Right ventricle myocardium inferior (tissue), 1 donor: ENCODE results near the gene ROBO2. TPM values are rescaled to one million over a fixed set of nuclear protein-coding genes. Genes with fewer than 3 reads are reported as not detected.
"Not testable (repeated sequence)": the region's sequence is repeated elsewhere in the genome, so short reads cannot be mapped to it uniquely, and the experiment has no call there.

Source experiments
- ATAC-seq: fragments of 200-7000 bp; cut with Tn5 transposase; one replicate; pipeline ENCODE4 v1.9.1; 2020; ENCODE audit warnings: mild to moderate bottlenecking, moderate library complexity
- DNase-seq: peaks from one replicate; pipeline ENCODE4 v3.0.0; 2021; ENCODE audit errors: missing footprints
- intact Hi-C: fragments of 100-400 bp; cut with DNase I; formaldehyde crosslinking; loops from one replicate; pipeline ENCODE4 v1.11.0; 2022
- total RNA-seq: library from RNA; stranded (reverse); fragmentation: NEBNext Ultra II Directional; extraction: Animal tissue kit (Norgen Biotek cat#: 25700); gene quantifications from one replicate; pipeline ENCODE4 v1.2.1, GENCODE V29; 2021
- donor health status: DM: no; HTN: yes; CAD: no; lungs with severe emphysema.

ROBO2 gene
- total RNA-seq, 1 donor from 2014 or later: 0.14 TPM

DNA sequence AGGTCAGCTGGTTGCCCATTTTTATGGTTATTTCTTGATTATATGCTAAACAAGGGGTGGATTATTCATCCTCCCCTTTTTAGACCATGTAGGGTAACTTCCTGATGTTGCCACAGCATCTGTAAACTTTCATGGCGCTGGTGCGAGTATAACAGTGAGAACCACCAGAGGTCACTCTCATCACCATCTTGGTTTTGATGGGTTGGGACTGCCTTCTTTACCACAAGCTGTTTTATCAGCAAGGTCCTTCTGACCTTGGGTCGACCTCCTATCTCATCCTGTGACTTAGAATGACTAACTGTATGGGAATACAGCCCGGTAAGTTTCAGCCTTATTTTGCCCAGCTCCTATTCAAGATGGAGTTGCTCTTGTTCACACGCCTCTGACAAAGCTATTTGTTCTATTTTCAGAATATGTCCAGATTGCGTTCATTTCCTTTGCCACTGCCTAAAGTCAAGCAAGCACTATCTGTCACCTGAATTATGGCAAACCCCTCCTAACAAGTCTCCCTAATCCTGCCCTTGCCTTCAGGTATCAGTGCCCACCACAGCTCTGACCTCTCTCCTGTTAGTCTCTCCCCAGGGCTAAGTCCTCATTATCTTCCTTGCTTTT, 308.5 kb downstream of the ROBO2 start:
- DNase-seq (no peak), ATAC-seq (no peak)
- intact Hi-C loops: loop anchor here (10.0 kb wide), 1 partner anchor 856 kb away; no protein-coding TSS in a partner anchor

- DNase-seq (no peak), ATAC-seq (no peak)
- intact Hi-C loops: no loop called here
These were observed 315.1 kb downstream of the ROBO2 start for GRCh38 chr3:77354958-77355357.

- intact Hi-C loops: no loop called here
- no peak for DNase-seq
- ATAC-seq: no peak
These were observed 323.0 kb downstream of the ROBO2 start for GRCh38 chr3:77362936-77363335.

- intact Hi-C loops: no loop called here
- ATAC-seq: no peak
- DNase-seq: no peak
These were observed 325.3 kb downstream of the ROBO2 start for GRCh38 chr3:77365152-77365551.

DNA sequence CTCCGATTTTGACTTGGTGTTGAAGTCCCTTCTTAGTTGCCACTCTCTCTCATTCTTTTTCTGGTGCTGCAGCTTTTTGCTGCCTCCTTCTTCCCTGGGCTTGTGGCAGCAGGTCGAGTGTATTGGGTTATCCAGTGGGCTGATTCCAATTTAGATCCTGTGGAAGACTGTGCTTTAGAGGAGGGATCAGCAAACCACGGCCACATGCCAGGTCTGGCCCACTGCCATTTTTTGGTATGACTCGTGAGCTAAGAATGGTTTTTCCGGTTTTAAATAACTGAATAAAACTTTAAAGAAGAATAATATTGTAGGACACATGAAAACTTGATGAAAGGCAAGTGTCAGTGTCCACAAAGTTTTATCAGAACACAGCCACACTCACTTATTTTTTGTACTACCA, 330.5 kb downstream of the ROBO2 start:
- DNase-seq: no peak
- no peak for ATAC-seq
- intact Hi-C loops: no loop called here

- intact Hi-C loops: no loop called here
- ATAC-seq: no peak
- DNase-seq: no peak
These were observed 332.1 kb downstream of the ROBO2 start for GRCh38 chr3:77372018-77372417.

DNA sequence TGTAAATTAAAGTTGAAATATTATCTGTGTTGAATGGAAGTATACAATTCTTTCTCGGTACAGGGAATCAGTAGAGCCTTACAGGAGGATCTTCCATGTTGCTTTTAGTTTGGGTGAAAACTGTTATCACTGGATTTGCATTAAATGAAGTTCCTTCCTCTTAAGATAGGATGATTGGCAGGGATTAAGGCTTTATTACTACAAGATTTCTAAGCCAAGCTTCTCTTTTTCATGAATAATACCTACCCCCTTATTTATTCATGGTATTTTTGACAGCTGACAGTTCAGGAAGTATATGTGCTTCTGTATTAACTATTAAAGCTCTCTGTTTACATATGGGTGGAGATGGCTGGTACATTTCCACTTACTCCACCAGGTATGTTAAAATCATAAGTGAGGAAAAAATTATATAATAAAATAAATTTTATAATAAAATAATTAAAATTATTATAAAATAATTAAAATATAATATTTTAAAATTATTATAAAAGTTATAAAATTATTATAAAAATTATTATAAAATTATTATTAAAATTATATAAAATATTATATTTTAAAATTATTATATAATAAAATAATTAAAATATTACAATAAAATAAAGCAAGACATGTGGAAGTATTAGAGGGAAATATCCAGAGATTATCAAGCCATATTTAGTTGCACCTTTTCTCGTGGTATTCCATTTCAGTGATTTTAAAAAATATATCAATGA, 332.9 kb downstream of the ROBO2 start:
- intact Hi-C loops: no loop called here
- ATAC-seq (no peak), DNase-seq (no peak)

DNA sequence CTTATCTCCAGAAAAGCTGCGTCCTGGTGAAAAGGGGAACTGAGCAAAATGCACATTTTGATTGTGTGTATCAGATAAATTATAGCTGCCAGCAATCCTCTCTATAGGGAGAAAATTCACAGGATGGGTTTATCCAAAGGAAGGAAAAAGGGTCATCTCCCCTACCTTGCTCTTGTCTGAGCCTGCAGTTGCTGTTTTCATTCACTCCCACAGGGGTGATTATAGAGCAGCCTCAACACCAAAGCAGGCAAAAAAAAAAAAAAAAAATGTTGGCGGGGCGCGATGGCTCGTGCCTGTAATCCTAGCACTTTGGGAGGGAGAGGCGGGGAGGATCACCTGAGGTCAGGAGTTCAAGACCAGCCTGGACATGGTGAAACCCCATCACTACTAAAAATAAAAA, 333.7 kb downstream of the ROBO2 start:
- DNase-seq (no peak), ATAC-seq (no peak)
- intact Hi-C loops: no loop called here

GRCh38 chr3:77376511-77376910, 336.6 kb downstream of the ROBO2 start:
- ATAC-seq (no peak), DNase-seq (no peak)
- intact Hi-C loops: no loop called here

GRCh38 chr3:77377717-77378116, 337.8 kb downstream of the ROBO2 start:
- ATAC-seq (no peak), DNase-seq (no peak)
- intact Hi-C loops: no loop called here

- ATAC-seq (no peak), DNase-seq (no peak)
- intact Hi-C loops: no loop called here
These were observed 340.2 kb downstream of the ROBO2 start for GRCh38 chr3:77380136-77380535.

DNA sequence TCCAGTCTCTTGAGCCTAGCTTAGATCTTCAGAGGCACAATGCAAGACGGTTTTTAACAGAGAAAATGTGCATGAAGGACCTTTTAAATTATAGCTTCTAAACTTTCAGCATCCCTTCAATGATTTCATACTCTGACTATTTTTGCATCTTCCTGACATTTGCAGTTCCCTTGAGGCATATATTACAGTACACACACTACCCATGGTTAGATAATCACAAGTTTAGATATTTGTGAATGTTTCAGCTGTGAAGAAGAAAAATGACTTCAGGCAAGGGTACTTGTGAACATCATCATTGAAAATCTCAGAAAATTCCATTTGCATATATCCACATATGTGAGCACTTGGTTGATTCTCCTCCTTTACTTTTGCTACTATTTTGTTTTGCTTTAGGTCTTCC, 341.5 kb downstream of the ROBO2 start:
- ATAC-seq (no peak), DNase-seq (no peak)
- intact Hi-C loops: no loop called here

DNA sequence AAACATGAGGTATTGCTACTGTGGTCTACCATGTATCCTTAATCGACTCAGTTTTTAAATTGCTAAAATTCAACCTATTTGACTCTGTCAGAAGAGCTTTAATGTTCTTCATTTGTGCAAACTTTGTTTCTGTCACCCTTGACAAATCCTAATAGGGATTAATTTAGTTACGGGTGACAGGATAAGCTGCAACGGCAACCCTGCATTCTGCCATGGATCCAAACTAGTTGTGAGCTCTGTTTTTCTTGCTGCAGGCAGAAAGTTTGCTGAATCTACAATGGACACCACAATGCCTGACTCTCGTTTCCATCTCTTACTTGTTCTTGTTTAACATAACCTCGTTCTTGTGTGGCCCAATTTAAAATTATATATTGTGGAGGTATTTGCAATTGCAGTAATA, 352.3 kb downstream of the ROBO2 start:
- DNase-seq (no peak), ATAC-seq (no peak)
- intact Hi-C loops: no loop called here

DNA sequence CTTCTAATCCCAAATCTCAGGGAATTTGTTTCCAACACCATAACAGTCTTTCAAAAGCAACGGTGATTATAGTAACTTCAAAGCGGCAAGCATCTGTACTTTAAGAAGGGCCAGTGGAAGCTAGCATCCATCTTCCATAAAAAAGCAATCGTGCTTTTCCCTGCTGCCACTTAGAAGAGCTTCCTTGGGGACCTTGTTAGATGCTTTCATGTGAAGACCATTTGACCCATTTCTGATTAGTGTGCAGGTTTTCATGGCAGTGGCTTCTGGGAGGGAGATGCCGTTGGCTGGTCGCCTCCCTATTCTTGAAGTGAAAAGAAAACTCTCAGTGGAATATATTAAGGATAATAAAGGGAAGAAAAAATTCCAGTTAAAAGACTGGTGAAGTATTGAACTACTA, 354.1 kb downstream of the ROBO2 start:
- intact Hi-C loops: no loop called here
- DNase-seq (no peak), ATAC-seq (no peak)

DNA sequence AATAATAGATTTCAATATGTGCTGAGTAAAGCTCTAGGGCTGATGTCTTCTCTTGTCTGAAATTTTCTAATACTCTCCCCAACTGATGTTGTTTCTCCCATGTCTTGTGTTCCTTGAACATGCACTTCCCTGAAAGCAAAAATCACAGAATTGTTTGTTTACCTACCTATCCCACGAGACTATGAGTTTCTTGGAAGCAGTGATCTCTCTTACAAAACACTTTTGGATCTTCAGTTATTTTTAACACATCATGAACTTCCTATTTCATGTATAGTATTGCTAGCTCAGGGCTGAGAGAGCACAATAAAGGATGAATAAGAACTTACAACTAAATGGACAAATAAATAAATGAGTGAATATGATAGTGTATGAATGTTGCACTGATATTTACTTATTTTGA, 365.0 kb downstream of the ROBO2 start:
- DNase-seq: no peak
- intact Hi-C loops: no loop called here
- ATAC-seq: no peak

- no peak for ATAC-seq
- intact Hi-C loops: no loop called here
These were observed 367.5 kb downstream of the ROBO2 start for GRCh38 chr3:77407441-77407840.

DNA sequence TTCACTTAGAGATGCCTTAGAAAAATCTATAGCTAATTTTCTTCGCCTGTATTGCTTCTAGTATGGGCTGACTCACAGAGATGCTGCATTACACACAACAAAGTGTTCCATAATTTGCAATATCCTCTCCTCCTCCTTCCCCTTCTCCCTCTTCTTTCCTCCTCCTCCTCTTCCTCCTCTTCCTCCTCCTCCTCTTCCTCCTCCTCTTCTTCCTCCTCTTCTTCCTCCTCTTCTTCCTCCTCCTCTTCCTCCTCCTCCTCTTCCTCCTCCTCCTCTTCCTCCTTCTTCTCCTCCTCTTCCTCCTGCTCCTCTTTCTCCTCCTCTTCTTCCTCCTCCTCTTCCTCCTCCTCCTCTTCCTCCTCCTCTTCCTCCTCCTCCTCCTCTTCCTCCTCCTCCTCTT, 370.4 kb downstream of the ROBO2 start:
- ATAC-seq, DNase-seq, intact Hi-C loops: not testable (repeated sequence)

More at GRCh38 chr3:77407441-77407840, 367.5 kb downstream of the ROBO2 start:
- DNase-seq: no peak

DNA sequence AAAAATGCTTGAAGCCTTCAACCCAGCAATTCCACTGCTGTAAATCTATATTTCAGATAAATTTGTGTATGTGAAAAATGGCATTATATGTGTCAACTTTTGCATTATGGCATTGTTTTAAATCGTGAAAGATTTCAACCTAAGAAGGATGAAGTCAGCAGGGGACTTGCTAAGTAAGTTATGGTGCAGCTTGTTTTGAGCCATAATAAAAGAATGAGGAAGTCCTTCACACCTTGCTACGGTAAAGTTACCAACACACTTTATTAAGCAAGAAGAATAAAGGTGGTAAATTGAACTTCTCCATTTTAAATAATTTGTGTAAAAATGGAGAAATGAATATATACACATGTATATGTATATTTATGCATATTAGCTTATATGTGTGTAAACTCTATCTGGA, 371.4 kb downstream of the ROBO2 start:
- intact Hi-C loops: no loop called here
- ATAC-seq (no peak), DNase-seq (no peak)

DNA sequence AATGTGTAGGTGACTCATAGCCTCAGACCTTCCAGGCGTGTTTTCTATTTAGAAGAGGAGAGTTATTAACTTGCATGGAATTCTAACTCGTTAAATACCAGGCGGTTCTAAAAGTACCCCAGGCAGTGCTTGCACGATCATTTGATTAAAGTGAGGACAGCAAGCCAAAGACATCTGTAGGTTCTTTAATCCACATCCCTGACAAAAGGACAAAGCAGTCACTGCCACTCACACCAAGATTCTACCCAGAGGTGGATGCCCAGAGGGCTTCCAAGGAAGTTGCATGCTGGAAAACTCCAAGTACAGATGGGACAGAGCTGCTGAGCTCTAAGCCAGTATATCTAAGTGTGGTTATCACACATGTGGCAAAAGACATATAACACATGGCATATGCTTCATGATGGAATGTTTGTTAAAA, 372.1 kb downstream of the ROBO2 start:
- DNase-seq (no peak), ATAC-seq (no peak)
- intact Hi-C loops: no loop called here

- intact Hi-C loops: no loop called here
- no peak for ATAC-seq
- no peak for DNase-seq
These were observed 372.7 kb downstream of the ROBO2 start for GRCh38 chr3:77412584-77412983.

DNA sequence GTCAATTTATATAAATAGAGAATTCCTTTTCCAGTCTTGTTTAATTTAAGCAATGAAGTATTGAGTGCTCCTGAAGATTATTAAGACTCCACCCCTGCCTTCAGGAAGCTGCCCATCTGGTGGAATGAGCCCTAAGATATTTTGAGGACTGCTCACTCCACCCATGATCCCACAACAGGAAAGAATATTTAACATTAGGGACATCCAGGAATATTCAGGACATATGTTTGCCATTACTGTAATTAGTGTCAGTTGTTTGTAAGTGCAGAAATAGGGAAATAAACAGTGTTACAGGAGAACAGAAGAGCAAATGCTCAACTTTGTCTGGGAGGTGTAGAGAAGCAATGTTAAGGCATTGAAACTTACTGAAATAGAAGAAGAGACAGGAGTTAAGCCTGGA, 375.0 kb downstream of the ROBO2 start:
- DNase-seq (no peak), ATAC-seq (no peak)
- intact Hi-C loops: no loop called here
